Measurements from ENCODE around the gene ZNF573.

The ZNF573 gene

GRCh38 chr19:37719111-37719926 is 60.1 kb downstream of the ZNF573 start, which contains the start of gene ZNF607:
TSS of gene ZNF607 (minus strand) at chr19:37719761. CDS start at chr19:37711618, 8,143 bp downstream.
- peak within 1 kb of the TSS; percentile 84 for H3K9ac ChIP-seq (ENCODE audit: low read depth, low read length)
- H3K36me3 ChIP-seq (ENCODE audit: insufficient read depth, low read length), result no peaks in the 10 kb centered on the region
- H3K4me1 ChIP-seq (ENCODE audit: insufficient read depth, low read length), result peaks cover 13% of the 10 kb centered on the region; the same call in 1 of the 2 replicates
- H3K9me3 ChIP-seq (ENCODE audit: control insufficient read depth, insufficient read depth, low read length), result no peaks in the 10 kb centered on the region

DNA sequence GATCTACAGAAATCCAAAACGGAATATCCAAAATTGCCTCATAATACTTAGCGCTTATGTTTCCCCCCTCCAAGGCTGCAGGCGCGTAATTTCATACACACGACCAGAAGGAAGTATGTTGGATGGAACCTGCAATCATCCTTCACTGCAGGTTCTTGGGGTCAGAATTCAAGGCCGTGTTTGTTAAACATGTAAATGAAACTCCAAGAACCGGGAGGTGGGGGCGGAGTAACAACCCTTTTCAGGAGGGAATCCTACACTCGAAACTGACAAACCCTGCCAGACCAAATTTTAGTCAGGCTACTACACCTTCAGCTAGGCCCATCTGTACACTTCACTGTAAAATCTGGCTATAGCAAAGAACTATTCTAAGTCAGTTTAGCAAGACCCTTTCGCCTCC is 61.1 kb downstream of the ZNF573 start:
- H3K36me3 ChIP-seq (ENCODE audit: insufficient read depth, low read length), result no peaks in the 10 kb centered on the region
- no peaks in the 10 kb centered on the region for H3K9me3 ChIP-seq (ENCODE audit: control insufficient read depth, insufficient read depth, low read length)
- peaks cover 13% of the 10 kb centered on the region; the same call in 1 of the 2 replicates for H3K4me1 ChIP-seq (ENCODE audit: insufficient read depth, low read length)
- peak overlapping the region; percentile 84 for H3K9ac ChIP-seq (ENCODE audit: low read depth, low read length)

DNA sequence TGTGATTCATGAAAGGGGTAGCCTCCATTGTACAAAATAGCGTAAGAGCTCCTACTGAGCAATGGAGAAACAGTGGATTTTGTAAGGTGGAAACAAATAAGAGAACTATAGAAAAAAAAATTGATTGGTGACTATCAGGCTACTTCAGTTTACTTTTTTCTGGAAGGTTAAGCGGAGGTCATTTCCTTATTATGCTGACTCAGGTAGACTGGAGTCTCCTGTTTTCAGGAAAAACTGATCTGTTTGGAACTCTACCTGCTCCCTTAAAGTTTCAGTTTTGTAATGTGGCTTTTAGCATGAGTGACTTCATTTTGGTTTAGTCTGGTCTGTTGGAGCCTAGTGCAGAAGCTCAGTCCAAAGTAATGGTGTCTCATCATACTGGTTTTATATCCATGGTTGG is 63.2 kb downstream of the ZNF573 start:
- no peaks in the 10 kb centered on the region for H3K9me3 ChIP-seq (ENCODE audit: control insufficient read depth, insufficient read depth, low read length)
- H3K4me1 ChIP-seq (ENCODE audit: insufficient read depth, low read length), result peaks cover 13% of the 10 kb centered on the region; the same call in 1 of the 2 replicates
- no peaks in the 10 kb centered on the region for H3K36me3 ChIP-seq (ENCODE audit: insufficient read depth, low read length)
- H3K9ac ChIP-seq (ENCODE audit: low read depth, low read length), result no peak overlapping the region

DNA sequence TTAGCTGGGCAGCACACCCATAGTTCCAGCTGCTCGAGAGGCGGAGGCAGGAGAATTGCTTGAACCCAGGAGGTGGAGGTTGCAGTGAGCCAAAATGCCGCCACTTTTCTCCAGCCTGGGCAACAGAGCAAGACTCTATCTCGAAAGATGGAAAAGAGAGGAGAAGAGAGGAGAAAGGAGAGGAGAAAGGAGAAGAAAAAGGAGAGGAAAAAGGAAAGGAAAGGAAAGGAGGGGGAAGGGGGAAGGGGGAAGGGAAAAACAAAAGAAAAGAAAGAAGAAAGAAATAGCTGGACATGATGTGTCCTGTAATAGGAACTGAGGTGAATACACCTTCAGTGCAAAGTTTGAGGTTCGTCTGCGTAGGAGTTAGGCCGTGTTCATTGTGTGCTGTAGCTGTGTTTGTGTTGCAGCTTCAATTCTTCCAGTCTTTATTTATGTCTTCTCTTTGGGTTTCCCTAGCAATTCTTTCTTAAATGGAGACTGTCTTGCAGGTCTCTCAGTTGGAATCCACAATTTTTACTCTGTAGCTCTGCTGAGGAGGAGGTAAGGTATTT is 73.3 kb downstream of the ZNF573 start:
- H3K9ac ChIP-seq (ENCODE audit: low read depth, low read length), result no peak overlapping the region
- H3K4me1 ChIP-seq (ENCODE audit: insufficient read depth, low read length), result no peaks in the 10 kb centered on the region
- no peaks in the 10 kb centered on the region for H3K9me3 ChIP-seq (ENCODE audit: control insufficient read depth, insufficient read depth, low read length)
- no peaks in the 10 kb centered on the region for H3K36me3 ChIP-seq (ENCODE audit: insufficient read depth, low read length)

- no peaks in the 10 kb centered on the region for H3K4me1 ChIP-seq (ENCODE audit: insufficient read depth, low read length)
- peaks cover 16% of the 10 kb centered on the region for H3K36me3 ChIP-seq (ENCODE audit: insufficient read depth, low read length)
- H3K9ac ChIP-seq (ENCODE audit: low read depth, low read length), result no peak overlapping the region
- H3K9me3 ChIP-seq (ENCODE audit: control insufficient read depth, insufficient read depth, low read length), result peaks cover 15% of the 10 kb centered on the region; the same call in 1 of the 2 replicates
Observed at GRCh38 chr19:37699057-37699456, 80.3 kb downstream of the ZNF573 start.

DNA sequence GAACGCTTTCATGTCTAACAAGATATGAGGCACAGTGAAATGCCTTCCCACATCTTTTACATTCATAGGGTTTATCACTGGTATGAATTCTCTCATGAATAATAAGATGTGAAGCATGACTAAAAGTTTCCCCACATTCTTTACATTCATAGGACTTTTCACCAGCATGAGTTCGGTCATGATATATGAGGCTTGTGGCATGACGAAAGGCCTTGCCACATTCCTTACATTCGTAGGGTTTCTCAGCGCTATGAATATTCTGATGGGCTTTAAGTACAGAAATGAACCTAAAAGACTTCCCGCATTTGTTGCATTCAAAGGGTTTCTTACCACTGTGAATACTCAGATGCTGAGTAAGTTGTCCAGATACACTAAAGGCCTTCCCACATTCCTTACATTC is 81.2 kb downstream of the ZNF573 start:
- H3K4me1 ChIP-seq (ENCODE audit: insufficient read depth, low read length), result no peaks in the 10 kb centered on the region
- H3K36me3 ChIP-seq (ENCODE audit: insufficient read depth, low read length), result peaks cover 16% of the 10 kb centered on the region
- H3K9me3 ChIP-seq (ENCODE audit: control insufficient read depth, insufficient read depth, low read length), result peaks cover 15% of the 10 kb centered on the region; the same call in 1 of the 2 replicates

DNA sequence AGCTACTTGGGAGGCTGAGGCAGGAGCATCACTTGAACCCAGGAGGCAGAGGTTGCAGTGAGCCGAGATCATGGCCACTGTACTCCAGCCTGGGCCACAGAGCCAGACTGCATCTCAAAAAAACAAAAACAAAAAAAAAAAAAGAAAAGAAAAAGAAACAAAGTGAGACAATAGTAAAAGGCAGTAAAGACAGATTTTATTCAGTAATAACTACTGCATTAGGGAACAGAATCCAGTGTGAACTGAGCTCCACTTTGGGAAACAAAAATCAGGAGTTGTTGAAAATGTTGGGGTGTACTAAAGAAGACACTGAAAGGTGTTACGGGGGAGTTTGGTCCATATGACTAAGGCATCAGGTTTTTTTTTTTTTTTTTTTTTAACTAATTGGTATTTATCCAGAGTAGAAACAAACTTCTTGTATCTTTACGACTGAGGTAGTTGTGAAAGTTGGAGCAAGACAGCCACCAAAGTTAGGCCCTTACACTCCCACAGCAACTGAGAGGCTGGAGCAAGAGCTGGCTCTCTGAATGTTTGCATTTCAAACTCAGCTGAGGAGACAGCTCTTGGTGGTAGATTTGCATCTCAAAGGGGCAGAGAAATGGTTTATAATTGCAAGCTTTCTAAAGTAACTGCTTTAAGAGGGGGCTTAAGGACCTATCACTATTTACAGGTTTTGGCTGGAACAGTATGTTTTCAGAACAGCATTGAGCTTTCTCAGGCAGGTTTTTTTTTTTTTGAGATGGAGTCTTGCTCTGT is 84.1 kb downstream of the ZNF573 start:
- Histone ChIP-seq H3K9me3 (ENCODE audit: control insufficient read depth, insufficient read depth, low read length) (peaks cover 15% of the 10 kb centered on the region), H3K36me3 (ENCODE audit: insufficient read depth, low read length) (peaks cover 16% of the 10 kb centered on the region), H3K4me1 (ENCODE audit: insufficient read depth, low read length) (no peaks in the 10 kb centered on the region), H3K9ac (ENCODE audit: low read depth, low read length) (no peak overlapping the region)

More for the DNA sequence above, 81.2 kb downstream of the ZNF573 start:
- no peak overlapping the region for H3K9ac ChIP-seq (ENCODE audit: low read depth, low read length)

- Histone ChIP-seq H3K9ac (ENCODE audit: low read depth, low read length) (no peak overlapping the region), H3K9me3 (ENCODE audit: control insufficient read depth, insufficient read depth, low read length) (peaks cover 3% of the 10 kb centered on the region), H3K4me1 (ENCODE audit: insufficient read depth, low read length) (no peaks in the 10 kb centered on the region), H3K36me3 (ENCODE audit: insufficient read depth, low read length) (peaks cover under 1% of the 10 kb centered on the region)
Observed at GRCh38 chr19:37692956-37693620, 86.3 kb downstream of the ZNF573 start.

GRCh38 chr19:37691881-37692504 is 87.4 kb downstream of the ZNF573 start:
- Histone ChIP-seq H3K4me1 (ENCODE audit: insufficient read depth, low read length) (no peaks in the 10 kb centered on the region), H3K36me3 (ENCODE audit: insufficient read depth, low read length) (no peaks in the 10 kb centered on the region), H3K9me3 (ENCODE audit: control insufficient read depth, insufficient read depth, low read length) (no peaks in the 10 kb centered on the region; the same call in 1 of the 2 replicates), H3K9ac (ENCODE audit: low read depth, low read length) (peak overlapping the region; percentile 70)
